HG02798 (cell line): Measurements from ENCODE around the gene CLCN6.

Experiments used
- ATAC-seq: cut with Tn5 transposase; IDR thresholded peaks from one replicate; pipeline ENCODE4 v1.9.1; 2021; ENCODE audit warnings: mild to moderate bottlenecking; ENCODE audit not compliant: unreplicated experiment, poor library complexity

The CLCN6 gene

GRCh38 chr1:11847667-11848372, 41.8 kb downstream of the CLCN6 start, which contains the start of gene NPPA:
Gene NPPA (minus strand): TSS chr1:11847783. CDS start chr1:11847684, 99 bp downstream.
- no peak for ATAC-seq

GRCh38 chr1:11848373-11848700, 42.3 kb downstream of the CLCN6 start:
- ATAC-seq = no peak

GRCh38 chr1:11850156-11850555, 44.2 kb downstream of the CLCN6 start:
- no peak for ATAC-seq

- no peak for ATAC-seq
Measured at GRCh38 chr1:11851180-11851579, 45.2 kb downstream of the CLCN6 start.

- no peak for ATAC-seq
Measured at GRCh38 chr1:11854519-11854918, 48.5 kb downstream of the CLCN6 start.

- no peak for ATAC-seq
Measured at GRCh38 chr1:11855430-11855829, 49.4 kb downstream of the CLCN6 start.

- ATAC-seq = no peak
Measured at GRCh38 chr1:11856698-11857097, 50.7 kb downstream of the CLCN6 start.

- ATAC-seq = no peak
Measured at GRCh38 chr1:11857164-11857851, 51.3 kb downstream of the CLCN6 start.

- no peak for ATAC-seq
Measured at GRCh38 chr1:11858158-11858557, 52.2 kb downstream of the CLCN6 start.

- ATAC-seq = no peak
Measured at GRCh38 chr1:11858613-11858967, 52.6 kb downstream of the CLCN6 start, which contains the start of gene NPPB. Gene NPPB (minus strand): TSS chr1:11858945. CDS start chr1:11858833, 112 bp downstream.

- ATAC-seq = no peak
Measured at GRCh38 chr1:11858968-11859871, 53.2 kb downstream of the CLCN6 start.

GRCh38 chr1:11860083-11860482, 54.1 kb downstream of the CLCN6 start:
- ATAC-seq = no peak

GRCh38 chr1:11860587-11860986, 54.6 kb downstream of the CLCN6 start:
- no peak for ATAC-seq

GRCh38 chr1:11862890-11863289, 56.9 kb downstream of the CLCN6 start:
- no peak for ATAC-seq

GRCh38 chr1:11868331-11868980, 62.5 kb downstream of the CLCN6 start:
- no peak for ATAC-seq

GRCh38 chr1:11869104-11869503, 63.1 kb downstream of the CLCN6 start:
- ATAC-seq = no peak

- ATAC-seq = no peak
Measured at GRCh38 chr1:11869650-11870207, 63.7 kb downstream of the CLCN6 start.

GRCh38 chr1:11872545-11872944, 66.6 kb downstream of the CLCN6 start:
- ATAC-seq = no peak

- no peak for ATAC-seq
Measured at GRCh38 chr1:11873395-11874257, 67.6 kb downstream of the CLCN6 start.
